ENCODE results near the gene CREB3L4. TPM values are rescaled to one million over a fixed set of nuclear protein-coding genes. Genes with fewer than 3 reads are reported as not detected.

CREB3L4 gene
- total and polyA plus RNA-seq, 2 of the 4 experiments (the other 2 are of a cell fraction), result 6.5 to 9.8 TPM

DNA sequence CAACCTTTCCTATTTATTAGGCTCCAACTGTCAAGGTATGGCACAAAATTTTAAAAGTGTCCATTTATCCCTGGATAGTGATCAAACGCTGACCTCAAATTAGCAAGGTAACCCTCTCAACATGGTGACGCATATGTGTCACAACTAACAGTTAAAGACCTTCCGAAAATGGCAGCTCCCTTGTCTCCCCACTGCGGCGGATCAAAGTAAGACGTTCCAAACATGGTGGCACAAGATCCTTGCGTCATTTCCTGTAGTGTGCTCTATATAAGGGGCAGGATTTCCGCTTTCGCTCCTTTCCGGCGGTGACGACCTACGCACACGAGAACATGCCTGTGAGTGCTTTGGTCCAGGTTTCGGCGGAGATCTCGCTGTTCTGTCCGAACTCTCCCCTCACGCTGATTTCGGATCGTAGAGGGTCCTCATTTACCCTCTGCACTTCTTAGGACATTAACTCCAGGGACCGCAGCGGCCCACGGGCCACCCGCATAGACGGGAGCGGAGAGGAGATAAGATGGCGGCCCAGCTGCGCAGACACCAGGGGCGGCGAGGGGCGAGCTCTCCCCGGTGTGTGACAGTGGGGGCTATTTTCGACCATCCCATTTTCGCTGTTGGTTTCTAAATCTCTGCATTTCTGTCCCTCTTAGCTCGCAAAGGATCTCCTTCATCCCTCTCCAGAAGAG is 22.9 kb downstream of the CREB3L4 start, which contains the start of gene RPS27:
Gene RPS27, plus strand, starts transcription at position 295 of the 683 bp plus-strand sequence. Its CDS starts 35 bp downstream, at position 330.
- H2BK15ac ChIP-seq (ENCODE audit: low read depth, low read length), result no peak within 1 kb of the TSS; the same call in 2 of the 3 replicates
- H3K56ac ChIP-seq (ENCODE audit: extremely low read depth, insufficient read depth, low read length), result peak within 1 kb of the TSS; percentile 94
- H3K9ac ChIP-seq (ENCODE audit: low read depth, low read length), result peak within 1 kb of the TSS; percentile 86
- peak; percentile 99 for DNase-seq
- BruUV-seq (replicated peaks), result no TSS peak
- H3K27ac ChIP-seq (ENCODE audit: insufficient read depth, low read length), result peak within 1 kb of the TSS; percentile 83
- peak within 1 kb of the TSS; percentile 57 for H3K4me3 ChIP-seq (ENCODE audit: insufficient read depth, low read depth, low read length)
- ChIA-PET POLR2A (ENCODE audit: unreplicated experiment) (interaction anchor here (0.5 to 1.0 kb wide), 11 partner anchors 9 to 263 kb away, joined by 3 to 18 read pairs (median 4); partner anchors contain the start of genes CREB3L4, CRTC2 and INTS3), CTCF (interaction anchor here (0.6 kb wide), 1 partner anchor 40 kb away, joined by 3 read pairs; no protein-coding TSS in a partner anchor)
- H3K27me3 ChIP-seq (ENCODE audit: control insufficient read depth, insufficient read depth, low read length), result no peaks in the 10 kb centered on the region
- WGBS, 2 experiments (ENCODE audit: extremely low coverage in 2 of 2, insufficient read length in 1 of 2), result 0% methylated on average over 2 of the region's 36 CpGs; no CpG with 5 or more reads in 1 of the 2 experiments
- peak within 1 kb of the TSS; percentile 41; the same call in 1 of the 2 replicates for H2BK20ac ChIP-seq (ENCODE audit: low read depth, low read length)
- peak; percentile 55 for ATAC-seq (ENCODE audit: low read depth)
- peak within 1 kb of the TSS; percentile 99 for H3K4ac ChIP-seq (ENCODE audit: low read depth, low read length)
- peaks cover 27% of the 10 kb centered on the region for H3K36me3 ChIP-seq (ENCODE audit: control insufficient read depth, insufficient read depth, low read length)
- intact Hi-C loops (cut with micrococcal nuclease), result loop anchor here (2.0 kb wide), 2 partner anchors 166 to 192 kb away; no protein-coding TSS in a partner anchor
- peak within 1 kb of the TSS; percentile 6 to 99 for H4K8ac ChIP-seq (ENCODE audit: low read depth in 2 of 2, low read length in 2 of 2)
- H4K20me1 ChIP-seq (ENCODE audit: insufficient read depth, low read length), result peaks cover 23% of the 10 kb centered on the region; the same call in 1 of the 2 replicates
- H4K91ac ChIP-seq (ENCODE audit: insufficient read depth, low read depth, low read length), result peak within 1 kb of the TSS; percentile 93
- in situ Hi-C loops (cut with MboI; ENCODE audit: low sequenced_read_pairs), result no loop called here
- peak within 1 kb of the TSS; percentile 56 for H3K18ac ChIP-seq (ENCODE audit: low read depth, low read length)
- peak within 1 kb of the TSS; percentile 98 for H2AK5ac ChIP-seq (ENCODE audit: low read depth, low read length)
- H3K4me2 ChIP-seq (ENCODE audit: low read depth, low read length), result peak within 1 kb of the TSS; percentile 86
- dilution Hi-C loops (cut with HindIII; ENCODE audit: low sequenced_read_pairs, unreplicated experiment), result no loop called here
- peak within 1 kb of the TSS; percentile 64; the same call in 1 of the 2 replicates for H2BK120ac ChIP-seq (ENCODE audit: low read depth, low read length)
- no peaks in the 10 kb centered on the region for H3K9me3 ChIP-seq (ENCODE audit: control insufficient read depth, insufficient read depth, low read length)
- peak within 1 kb of the TSS; percentile 99 for H3K23ac ChIP-seq (ENCODE audit: low read depth, low read length)
- H3K79me1 ChIP-seq (ENCODE audit: low read depth in 1 of 2, low read length in 2 of 2), result peaks cover 21 to 44% of the 10 kb centered on the region in 2 experiments
- peak within 1 kb of the TSS; percentile 99 for H2AK9ac ChIP-seq (replicated peaks; ENCODE audit: low read depth, low read length, poor library complexity)
- H3K9me1 ChIP-seq (ENCODE audit: insufficient read depth, low read length), result peaks cover 4% of the 10 kb centered on the region; the same call in 1 of the 2 replicates
- peak within 1 kb of the TSS; percentile 100 for H3K14ac ChIP-seq (replicated peaks; ENCODE audit: low read depth, low read length)
- peak within 1 kb of the TSS; percentile 94 for H2BK5ac ChIP-seq (ENCODE audit: low read depth, low read length, poor library complexity, severe bottlenecking)
- H2AFZ ChIP-seq (replicated peaks; ENCODE audit: low read length, poor library complexity), result peak within 1 kb of the TSS; percentile 88
- peak within 1 kb of the TSS; percentile 63 for H4K5ac ChIP-seq (ENCODE audit: low read depth, low read length)
- 0 out of 2 replicates have a peak, but pooled peaks cover 2% of the 10 kb centered on the region for H3K4me1 ChIP-seq (ENCODE audit: control insufficient read depth, insufficient read depth, low read length)
- peak; percentile 93 for TF ChIP-seq CEBPB (IDR thresholded peaks at IDR 0.05; ENCODE audit: low read depth, low read length)
- TF ChIP-seq RCOR1 (IDR thresholded peaks at IDR 0.05; ENCODE audit: insufficient replicate concordance, low read length), result no peak
- TF ChIP-seq RAD21 (IDR thresholded peaks at IDR 0.05; ENCODE audit: low read length), result no peak
- peak; percentile 58; the same call in 1 of the 2 replicates for TF ChIP-seq MAZ (IDR thresholded peaks at IDR 0.05; ENCODE audit: borderline replicate concordance, low read depth, low read length)
- TF ChIP-seq USF2 (IDR thresholded peaks at IDR 0.05; ENCODE audit: low read depth, low read length), result peak; percentile 3
- 0 out of 2 replicates have a peak, but pooled peaks have one; percentile 30 for TF ChIP-seq ELK1 (IDR thresholded peaks at IDR 0.05; ENCODE audit: borderline replicate concordance, low read depth, low read length)
- no peak; the same call in 1 of the 2 replicates for TF ChIP-seq NFE2L2 (IDR thresholded peaks at IDR 0.05; ENCODE audit: low read depth, low read length)
- TF ChIP-seq CHD1 (IDR thresholded peaks at IDR 0.05; ENCODE audit: low read depth, low read length), result peak; percentile 60; the same call in 1 of the 2 replicates
- TF ChIP-seq CTCF (conservative IDR thresholded peaks at IDR 0.05; ENCODE audit: low read depth, low read length), result no peak
- peak; percentile 73; the same call in 1 of the 2 replicates for TF ChIP-seq MXI1 (IDR thresholded peaks at IDR 0.05; ENCODE audit: borderline replicate concordance, low read depth, low read length)
- no peak for TF ChIP-seq RFX5 (IDR thresholded peaks at IDR 0.05; ENCODE audit: low read depth, low read length)
- peak; percentile 76 for TF ChIP-seq BHLHE40 (IDR thresholded peaks at IDR 0.05; ENCODE audit: low read depth, low read length)
